AG04450 (cell line): ENCODE data around the gene CCM2. TPM values are rescaled to one million over a fixed set of nuclear protein-coding genes. Genes with fewer than 3 reads are reported as not detected.
"Not testable (repeated sequence)": the region's sequence is repeated elsewhere in the genome, so short reads cannot be mapped to it uniquely, and the experiment has no call there.

Experiments used
- CTCF ChIA-PET: fragments of 300-600, 350-600 bp; formaldehyde crosslinking; extraction: SDS; loops from one replicate; lab custom pipeline; 2022; ENCODE audit warnings: antibody characterized with exemption, inconsistent platforms; lab: Charles Lee
- POLR2A ChIA-PET: fragments of 350-600 bp; formaldehyde crosslinking; extraction: SDS; loops from one replicate; lab custom pipeline; 2021; ENCODE audit warnings: antibody characterized with exemption, inconsistent platforms; lab: Yijun Ruan, JAX
- DNase-seq: peaks from one replicate; pipeline ENCODE4 v3.0.0-alpha.2; 2011; ENCODE audit warnings: low read depth, low spot score
- H3K27ac ChIP-seq: one replicate; pipeline ENCODE4 v1.5.1; 2012; ENCODE audit warnings: low read depth, low read length, control low read depth
- H3K27me3 ChIP-seq: one replicate; pipeline ENCODE4 v1.6.0; 2012; ENCODE audit warnings: low read length; ENCODE audit not compliant: control insufficient read depth, insufficient read depth
- H3K4me3 ChIP-seq: 2 replicates; pipeline ENCODE4 v1.5.1; 2011; ENCODE audit warnings: mild to moderate bottlenecking, low read depth, low read length, control low read depth
- H3K9me3 ChIP-seq: 2 replicates; pipeline ENCODE4 v1.5.1; 2012; ENCODE audit warnings: low read length; ENCODE audit not compliant: control insufficient read depth, insufficient read depth
- CTCF ChIP-seq: IDR thresholded peaks from 2 replicates; pipeline ENCODE4 v1.5.1; 2011; ENCODE audit warnings: low read depth, low read length, control low read depth, inconsistent platforms
- polyA plus RNA-seq: library from polyadenylated mRNA; depleted of rRNA; stranded (reverse); fragments of >200 nt; gene quantifications from 2 replicates; pipeline ENCODE4 v1.2.3, GENCODE V29; 2011

Gene CCM2
- polyA plus RNA-seq, 1 experiment: 24.7 TPM

- ChIA-PET CTCF (no interaction called here), POLR2A (interaction anchor here (0.7 kb wide), 1 partner anchor 32 kb away, joined by 3 read pairs; no protein-coding TSS in a partner anchor)
- no peaks in the 10 kb centered on the region for H3K27me3 ChIP-seq
- no peak for TF ChIP-seq CTCF
- no peaks in the 10 kb centered on the region; the same call in 1 of the 2 replicates for H3K9me3 ChIP-seq
- no peak overlapping the region for H3K27ac ChIP-seq
- no peak for DNase-seq
- no peak overlapping the region for H3K4me3 ChIP-seq
Measured at GRCh38 chr7:45033931-45034290, 33.9 kb downstream of the CCM2 start.

GRCh38 chr7:45034710-45035109, 34.7 kb downstream of the CCM2 start:
- CTCF ChIA-PET, DNase-seq, H3K27me3 ChIP-seq, H3K9me3 ChIP-seq, H3K4me3 ChIP-seq, H3K27ac ChIP-seq: not testable (repeated sequence)
- POLR2A ChIA-PET: interaction anchor here (0.7 kb wide), 1 partner anchor 33 kb away, joined by 3 read pairs; no protein-coding TSS in a partner anchor

- no peak for DNase-seq
- H3K4me3 ChIP-seq: no peak overlapping the region
- no peak for TF ChIP-seq CTCF
- ChIA-PET POLR2A (no interaction called here), CTCF (no interaction called here)
- no peaks in the 10 kb centered on the region; the same call in 1 of the 2 replicates for H3K9me3 ChIP-seq
- H3K27ac ChIP-seq: no peak overlapping the region
- H3K27me3 ChIP-seq: no peaks in the 10 kb centered on the region
Measured at GRCh38 chr7:45035371-45035770, 35.4 kb downstream of the CCM2 start.

- CTCF ChIA-PET: no interaction called here
- TF ChIP-seq CTCF: no peak
Measured at GRCh38 chr7:45035893-45036292, 35.9 kb downstream of the CCM2 start.

GRCh38 chr7:45036317-45036716, 36.3 kb downstream of the CCM2 start:
- no peak for DNase-seq
- Histone ChIP-seq H3K27me3 (no peaks in the 10 kb centered on the region), H3K9me3 (no peaks in the 10 kb centered on the region; the same call in 1 of the 2 replicates), H3K27ac (no peak overlapping the region), H3K4me3 (no peak overlapping the region)
- POLR2A ChIA-PET: no interaction called here
- CTCF ChIA-PET: no interaction called here
- TF ChIP-seq CTCF: no peak

More at GRCh38 chr7:45035893-45036292, 35.9 kb downstream of the CCM2 start:
- Histone ChIP-seq H3K9me3 (no peaks in the 10 kb centered on the region; the same call in 1 of the 2 replicates), H3K4me3 (no peak overlapping the region), H3K27ac (no peak overlapping the region), H3K27me3 (no peaks in the 10 kb centered on the region)
- no peak for DNase-seq
- POLR2A ChIA-PET: no interaction called here

GRCh38 chr7:45036796-45037195, 36.8 kb downstream of the CCM2 start:
- ChIA-PET CTCF (no interaction called here), POLR2A (interaction anchor here (0.6 kb wide), 1 partner anchor 493 kb away, joined by 3 read pairs; no protein-coding TSS in a partner anchor)
- Histone ChIP-seq H3K27me3 (no peaks in the 10 kb centered on the region), H3K27ac (no peak overlapping the region), H3K4me3 (no peak overlapping the region), H3K9me3 (no peaks in the 10 kb centered on the region; the same call in 1 of the 2 replicates)
- no peak for TF ChIP-seq CTCF
- DNase-seq: no peak
